OCI-LY3 (cell line): ENCODE results near the gene RPS26.

Experiments
- H2AFZ ChIP-seq: fragments of 200-600, 300-600 bp; shearing (Covaris generic); 2 replicates; pipeline ENCODE4 v1.6.0; 2014; ENCODE audit warnings: antibody characterized with exemption, low read depth, low read length
- H3K27ac ChIP-seq: fragments of 200-600, 300-600 bp; sonication (generic); 2 replicates; pipeline ENCODE4 v1.5.1; 2014; ENCODE audit warnings: mild to moderate bottlenecking, low read length, moderate library complexity, mixed read lengths
- H3K27me3 ChIP-seq: fragments of 200-600, 300-600 bp; sonication (generic); 2 replicates; pipeline ENCODE4 v1.6.1; 2014; ENCODE audit warnings: low read depth, low read length, mixed read lengths
- H3K36me3 ChIP-seq: fragments of 200-600, 300-600 bp; sonication (generic); replicated peaks from 2 replicates; pipeline ENCODE3; 2014; ENCODE audit warnings: low read depth, low read length, mixed read lengths
- H3K4me1 ChIP-seq: fragments of 300-600, 200-600 bp; sonication (generic); 2 replicates; pipeline ENCODE4 v1.6.1; 2014; ENCODE audit warnings: low read length, mixed read lengths
- H3K4me2 ChIP-seq: fragments of 200-600, 300-600 bp; sonication (generic); 2 replicates; pipeline ENCODE4 v1.6.1; 2014; ENCODE audit warnings: low read length, mixed read lengths
- H3K4me3 ChIP-seq: fragments of 300-600, 200-600 bp; sonication (generic); 2 replicates; pipeline ENCODE4 v1.5.1; 2014; ENCODE audit warnings: antibody characterized with exemption, mild to moderate bottlenecking, low read length, moderate library complexity
- H3K79me2 ChIP-seq: fragments of 300-600, 200-600 bp; shearing (Covaris generic); 2 replicates; pipeline ENCODE4 v1.6.1; 2014; ENCODE audit warnings: mild to moderate bottlenecking, low read length, mixed read lengths
- H3K9ac ChIP-seq: fragments of 300-600, 200-600 bp; shearing (Covaris generic); 2 replicates; pipeline ENCODE4 v1.6.0; 2014; ENCODE audit warnings: mild to moderate bottlenecking, low read length, moderate library complexity
- H3K9me3 ChIP-seq: fragments of 200-600, 300-600 bp; shearing (Covaris generic); 2 replicates; pipeline ENCODE4 v1.6.1; 2014; ENCODE audit warnings: low read length, mixed read lengths; ENCODE audit not compliant: insufficient read depth
- H4K20me1 ChIP-seq: fragments of 200-600, 300-600 bp; sonication (generic); 2 replicates; pipeline ENCODE4 v1.6.1; 2016; ENCODE audit warnings: low read length, mixed read lengths; ENCODE audit not compliant: insufficient read depth
- CTCF ChIP-seq: fragments of 200-600, 300-600 bp; sonication (generic); IDR thresholded peaks from 2 replicates; pipeline ENCODE4 v1.5.1; 2014; ENCODE audit warnings: antibody characterized with exemption, low read length, low read depth
- EZH2phosphoT487 ChIP-seq: fragments of 200-600 bp; shearing (Covaris generic); IDR thresholded peaks from 2 replicates; pipeline ENCODE4 v1.6.1; 2018; ENCODE audit warnings: antibody characterized with exemption, mixed run types, low read depth

RPS26 gene

GRCh38 chr12:56029166-56029519 is 12.6 kb upstream of the RPS26 start:
- Histone ChIP-seq H3K9ac (no peak overlapping the region), H3K36me3 (no peaks in the 10 kb centered on the region), H3K27ac (no peak overlapping the region), H3K4me1 (no peaks in the 10 kb centered on the region), H3K27me3 (no peaks in the 10 kb centered on the region), H3K9me3 (no peaks in the 10 kb centered on the region), H3K79me2 (no peaks in the 10 kb centered on the region), H3K4me2 (no peak overlapping the region), H3K4me3 (no peak overlapping the region), H4K20me1 (no peaks in the 10 kb centered on the region), H2AFZ (no peak overlapping the region)
- no peak for TF ChIP-seq CTCF
- no peak for TF ChIP-seq EZH2phosphoT487

- no peak overlapping the region for H3K9ac ChIP-seq
- peak; percentile 69 for TF ChIP-seq CTCF
- no peak for TF ChIP-seq EZH2phosphoT487
- H3K27me3 ChIP-seq, result no peaks in the 10 kb centered on the region
- no peak overlapping the region for H2AFZ ChIP-seq
- H3K36me3 ChIP-seq, result no peaks in the 10 kb centered on the region
- no peaks in the 10 kb centered on the region for H3K79me2 ChIP-seq
- H3K4me3 ChIP-seq, result no peak overlapping the region
- no peak overlapping the region for H3K27ac ChIP-seq
- H3K4me1 ChIP-seq, result no peaks in the 10 kb centered on the region
- no peaks in the 10 kb centered on the region for H4K20me1 ChIP-seq
- no peaks in the 10 kb centered on the region for H3K9me3 ChIP-seq
- no peak overlapping the region for H3K4me2 ChIP-seq
Measured at GRCh38 chr12:56029666-56030293, 11.9 kb upstream of the RPS26 start.

DNA sequence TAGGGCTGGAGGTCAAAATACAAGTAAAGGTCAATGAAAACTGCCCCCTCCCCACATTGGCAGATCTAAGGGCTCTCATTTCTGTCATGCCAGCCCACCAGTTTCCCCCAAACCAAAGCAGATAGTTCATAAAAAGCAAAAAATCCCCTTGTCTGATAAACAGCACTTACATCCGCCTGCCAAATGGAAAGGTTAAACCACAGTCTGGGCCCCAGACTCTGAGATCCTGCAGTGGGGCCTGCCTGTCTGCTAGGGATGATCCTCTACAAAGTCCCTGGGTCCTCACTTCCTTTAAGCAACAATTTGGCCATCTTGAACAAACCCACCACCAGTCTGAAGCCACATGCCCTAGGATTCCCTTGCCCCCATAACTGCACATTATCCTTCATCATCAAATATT is 9.7 kb upstream of the RPS26 start:
- Histone ChIP-seq H3K9ac (no peak overlapping the region), H3K27ac (no peak overlapping the region), H2AFZ (no peak overlapping the region), H3K9me3 (no peaks in the 10 kb centered on the region), H4K20me1 (no peaks in the 10 kb centered on the region), H3K27me3 (no peaks in the 10 kb centered on the region), H3K79me2 (no peaks in the 10 kb centered on the region), H3K36me3 (no peaks in the 10 kb centered on the region), H3K4me3 (no peak overlapping the region), H3K4me2 (no peak overlapping the region), H3K4me1 (no peaks in the 10 kb centered on the region)
- TF ChIP-seq CTCF (no peak), EZH2phosphoT487 (no peak)

GRCh38 chr12:56034586-56035332 is 7.0 kb upstream of the RPS26 start:
- Histone ChIP-seq H4K20me1 (no peaks in the 10 kb centered on the region), H3K27ac (no peak overlapping the region), H2AFZ (no peak overlapping the region), H3K9ac (no peak overlapping the region), H3K27me3 (no peaks in the 10 kb centered on the region), H3K4me2 (no peak overlapping the region), H3K36me3 (no peaks in the 10 kb centered on the region), H3K4me3 (no peak overlapping the region), H3K4me1 (no peaks in the 10 kb centered on the region), H3K79me2 (no peaks in the 10 kb centered on the region), H3K9me3 (no peaks in the 10 kb centered on the region)
- TF ChIP-seq CTCF (no peak), EZH2phosphoT487 (no peak)
